Activated T-helper 2 cell treated with anti-CD3 and anti-CD28 coated beads, Interferon-gamma antibody, Interleukin-2, Interleukin-4, amounts not matched to agents 10 μg/mL and 5 μg/mL and 100 μg/mL, durations not matched to agents 14 hours and 24 hours and 36 hours (primary cell): ENCODE measurements around the gene CNRIP1. TPM values are rescaled to one million over a fixed set of nuclear protein-coding genes. Genes with fewer than 3 reads are reported as not detected.

Experiments used
- DNase-seq: peaks from one replicate; pipeline ENCODE4 v3.0.0; 2021; ENCODE audit warnings: low spot score
- H3K27ac Mint-ChIP-seq: one replicate; pipeline ENCODE4 v1.8.0; 2021; ENCODE audit warnings: mixed read lengths
- H3K27me3 Mint-ChIP-seq: one replicate; pipeline ENCODE4 v1.8.0; 2021; ENCODE audit warnings: low read depth, mixed read lengths
- H3K36me3 Mint-ChIP-seq: one replicate; pipeline ENCODE4 v1.8.0; 2021; ENCODE audit warnings: low read depth, mixed read lengths
- H3K4me1 Mint-ChIP-seq: one replicate; pipeline ENCODE4 v1.8.0; 2021; ENCODE audit warnings: low read depth, mixed read lengths
- H3K4me3 Mint-ChIP-seq: one replicate; pipeline ENCODE4 v1.8.0; 2021; ENCODE audit warnings: low read depth, mild to moderate bottlenecking, moderate library complexity, mixed read lengths
- H3K9me3 Mint-ChIP-seq: one replicate; pipeline ENCODE4 v1.8.0; 2021; ENCODE audit warnings: mixed read lengths
- intact Hi-C: fragments of 100-400 bp; cut with micrococcal nuclease; formaldehyde crosslinking; loops from one replicate; pipeline ENCODE4 v1.15.1; 2023
- total RNA-seq: library from RNA; stranded (reverse); gene quantifications from 2 replicates; pipeline ENCODE4 v1.2.3, GENCODE V29; 2022

The CNRIP1 gene
- total RNA-seq, 1 donor from 2014 or later, result not detected

GRCh38 chr2:68302281-68302875, 17.4 kb downstream of the CNRIP1 start:
- H3K36me3 Mint-ChIP-seq, result no peaks in the 10 kb centered on the region
- no peak overlapping the region for H3K4me3 Mint-ChIP-seq
- peaks cover 14% of the 10 kb centered on the region for H3K27me3 Mint-ChIP-seq
- no peaks in the 10 kb centered on the region for H3K9me3 Mint-ChIP-seq
- DNase-seq, result no peak
- no peak overlapping the region for H3K27ac Mint-ChIP-seq
- H3K4me1 Mint-ChIP-seq, result no peaks in the 10 kb centered on the region
- intact Hi-C loops, result no loop called here

DNA sequence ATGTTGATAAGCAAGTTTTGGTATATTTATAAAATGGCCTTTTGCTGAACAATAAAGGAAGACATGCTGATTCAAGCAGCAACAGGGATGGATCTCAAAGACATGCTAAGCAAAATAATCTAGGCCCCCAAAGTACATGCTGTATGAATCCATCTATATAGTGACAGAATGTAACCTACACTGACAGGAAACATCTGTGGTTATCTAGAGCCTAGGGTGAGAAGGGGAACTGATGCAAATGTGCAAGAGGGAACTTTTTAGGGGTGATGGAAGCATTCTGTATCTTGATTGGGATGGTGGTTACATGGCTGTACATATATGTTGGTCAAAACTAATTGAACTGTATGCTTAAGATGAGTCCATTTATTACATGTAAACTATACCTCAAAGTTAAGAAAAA, 24.2 kb downstream of the CNRIP1 start:
- DNase-seq, result no peak
- no peaks in the 10 kb centered on the region for H3K36me3 Mint-ChIP-seq
- peaks cover 15% of the 10 kb centered on the region for H3K27me3 Mint-ChIP-seq
- intact Hi-C loops, result no loop called here
- H3K4me1 Mint-ChIP-seq, result no peaks in the 10 kb centered on the region
- H3K9me3 Mint-ChIP-seq, result no peaks in the 10 kb centered on the region
- H3K4me3 Mint-ChIP-seq, result no peak overlapping the region
- H3K27ac Mint-ChIP-seq, result no peak overlapping the region

GRCh38 chr2:68294913-68295312, 24.8 kb downstream of the CNRIP1 start:
- H3K9me3 Mint-ChIP-seq, result no peaks in the 10 kb centered on the region
- H3K27ac Mint-ChIP-seq, result no peak overlapping the region
- intact Hi-C loops, result no loop called here
- H3K4me1 Mint-ChIP-seq, result no peaks in the 10 kb centered on the region
- peaks cover 16% of the 10 kb centered on the region for H3K27me3 Mint-ChIP-seq
- no peak for DNase-seq
- no peaks in the 10 kb centered on the region for H3K36me3 Mint-ChIP-seq
- no peak overlapping the region for H3K4me3 Mint-ChIP-seq

DNA sequence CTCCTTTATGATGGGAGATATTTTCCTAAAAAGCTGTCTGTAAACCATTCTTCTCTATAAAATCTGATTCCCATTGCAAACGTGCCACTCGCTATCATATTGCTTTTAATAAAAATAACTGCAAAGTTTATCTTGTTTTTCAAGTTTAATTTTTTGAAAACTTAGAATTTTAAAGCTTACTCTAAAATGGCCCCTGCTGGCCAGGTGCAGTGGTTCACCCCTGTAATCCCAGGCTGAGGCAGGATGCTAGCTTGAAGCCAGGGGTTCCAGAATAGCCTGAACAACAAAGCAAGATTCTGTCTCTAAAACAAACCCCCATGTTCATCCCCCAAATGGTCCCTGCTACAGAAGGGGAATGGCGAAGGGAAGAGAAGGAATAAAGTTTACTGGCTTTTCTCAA, 25.6 kb downstream of the CNRIP1 start:
- no peak for DNase-seq
- H3K9me3 Mint-ChIP-seq, result no peaks in the 10 kb centered on the region
- no peak overlapping the region for H3K4me3 Mint-ChIP-seq
- H3K36me3 Mint-ChIP-seq, result no peaks in the 10 kb centered on the region
- no peak overlapping the region for H3K27ac Mint-ChIP-seq
- intact Hi-C loops, result no loop called here
- H3K27me3 Mint-ChIP-seq, result peaks cover 14% of the 10 kb centered on the region
- no peaks in the 10 kb centered on the region for H3K4me1 Mint-ChIP-seq

DNA sequence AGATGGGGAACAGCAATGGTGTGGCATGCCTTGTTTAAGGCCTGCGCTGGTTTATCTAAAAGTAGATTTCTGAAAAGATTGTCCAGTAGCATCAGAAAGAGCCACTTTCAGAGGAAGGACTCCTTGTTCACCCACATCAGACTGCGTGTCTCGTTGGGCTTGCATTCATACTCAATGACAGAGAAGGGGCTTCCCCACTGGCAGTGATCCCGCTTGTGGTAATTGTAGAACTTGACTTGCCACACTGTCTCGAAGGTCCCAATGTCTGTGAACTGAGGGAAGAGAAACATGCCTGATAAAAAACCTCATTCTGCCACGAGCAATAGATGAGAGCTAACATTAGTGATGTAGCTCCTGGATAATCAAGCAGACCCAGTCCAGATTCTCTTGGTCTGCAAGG, 26.0 kb downstream of the CNRIP1 start:
- H3K27ac Mint-ChIP-seq, result no peak overlapping the region
- H3K4me1 Mint-ChIP-seq, result no peaks in the 10 kb centered on the region
- H3K9me3 Mint-ChIP-seq, result no peaks in the 10 kb centered on the region
- no peaks in the 10 kb centered on the region for H3K36me3 Mint-ChIP-seq
- intact Hi-C loops, result no loop called here
- peaks cover 10% of the 10 kb centered on the region for H3K27me3 Mint-ChIP-seq
- no peak for DNase-seq
- H3K4me3 Mint-ChIP-seq, result no peak overlapping the region

DNA sequence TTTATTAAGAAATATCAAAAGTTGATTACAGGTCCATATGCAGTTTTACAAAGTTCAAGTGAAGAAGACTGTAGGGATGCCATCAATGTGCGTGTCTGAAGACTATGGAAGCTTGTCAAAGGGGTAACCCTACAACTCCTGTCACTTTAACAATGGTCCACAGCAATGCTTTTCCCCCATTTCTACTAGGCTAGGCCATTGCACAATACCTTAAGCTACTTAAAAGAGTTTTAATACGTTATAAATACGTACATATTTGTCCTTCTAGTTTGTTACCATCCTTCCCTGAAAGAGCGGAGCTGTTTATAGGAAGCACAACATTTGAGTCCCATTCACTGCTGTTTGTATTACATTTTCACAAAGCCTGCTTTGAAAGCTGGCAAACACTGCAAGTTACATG, 26.7 kb downstream of the CNRIP1 start:
- Mint-ChIP-seq H3K4me1 (no peaks in the 10 kb centered on the region), H3K9me3 (no peaks in the 10 kb centered on the region), H3K27me3 (peaks cover 14% of the 10 kb centered on the region), H3K4me3 (no peak overlapping the region), H3K27ac (no peak overlapping the region), H3K36me3 (no peaks in the 10 kb centered on the region)
- intact Hi-C loops, result no loop called here
- no peak for DNase-seq

DNA sequence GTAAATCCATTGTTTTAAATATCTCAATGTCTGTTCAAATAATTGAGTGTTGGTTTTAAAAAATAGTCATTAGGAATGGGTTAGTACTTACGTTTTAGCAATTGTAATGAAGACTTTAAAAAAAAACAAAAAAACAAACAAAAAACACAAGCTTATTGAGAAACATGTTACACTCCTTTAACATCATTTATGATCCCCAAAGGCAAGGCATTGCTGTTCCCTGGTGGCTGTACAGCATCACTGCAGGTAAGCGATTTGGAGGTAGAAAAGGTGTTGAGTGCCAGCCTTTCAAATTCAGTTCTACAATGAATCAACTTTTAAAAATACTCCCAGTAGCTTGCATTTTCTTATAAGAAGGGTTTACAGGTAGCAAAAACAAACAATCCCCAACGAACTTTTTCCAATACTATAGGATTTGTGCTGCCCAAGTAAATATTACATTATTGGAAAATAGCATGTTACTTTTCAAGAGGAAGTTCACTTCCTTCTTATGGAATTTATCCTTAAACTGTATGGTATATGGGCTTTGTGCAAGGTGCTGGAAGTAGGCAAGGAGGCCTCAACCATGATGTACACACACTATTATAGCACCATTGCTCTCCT, 27.5 kb downstream of the CNRIP1 start:
- H3K4me1 Mint-ChIP-seq, result no peaks in the 10 kb centered on the region
- DNase-seq, result no peak
- intact Hi-C loops, result no loop called here
- no peaks in the 10 kb centered on the region for H3K9me3 Mint-ChIP-seq
- no peak overlapping the region for H3K27ac Mint-ChIP-seq
- H3K4me3 Mint-ChIP-seq, result no peak overlapping the region
- peaks cover 23% of the 10 kb centered on the region for H3K27me3 Mint-ChIP-seq
- H3K36me3 Mint-ChIP-seq, result no peaks in the 10 kb centered on the region

DNA sequence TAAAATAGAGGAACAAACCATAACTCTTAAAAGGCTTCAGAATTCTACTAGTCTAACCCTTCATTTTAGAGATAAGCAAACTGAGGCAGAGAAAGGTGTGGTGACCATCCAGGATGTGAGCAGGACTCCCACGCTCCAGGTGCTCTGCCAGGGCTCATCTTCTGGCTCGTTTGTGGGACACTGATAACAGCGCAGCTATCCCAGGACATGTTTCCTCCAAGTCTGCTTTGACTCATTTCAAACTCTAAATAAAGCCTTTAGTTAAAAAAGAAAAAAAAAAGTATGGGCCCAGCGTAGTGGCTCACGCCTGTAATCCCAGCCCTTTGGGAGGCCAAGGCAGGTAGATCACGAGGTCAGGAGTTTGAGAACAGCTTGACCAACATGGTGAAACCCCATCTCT, 28.4 kb downstream of the CNRIP1 start:
- Mint-ChIP-seq H3K4me1 (no peaks in the 10 kb centered on the region), H3K27ac (no peak overlapping the region), H3K9me3 (no peaks in the 10 kb centered on the region), H3K36me3 (no peaks in the 10 kb centered on the region), H3K27me3 (peaks cover 30% of the 10 kb centered on the region), H3K4me3 (no peak overlapping the region)
- intact Hi-C loops, result no loop called here
- no peak for DNase-seq

DNA sequence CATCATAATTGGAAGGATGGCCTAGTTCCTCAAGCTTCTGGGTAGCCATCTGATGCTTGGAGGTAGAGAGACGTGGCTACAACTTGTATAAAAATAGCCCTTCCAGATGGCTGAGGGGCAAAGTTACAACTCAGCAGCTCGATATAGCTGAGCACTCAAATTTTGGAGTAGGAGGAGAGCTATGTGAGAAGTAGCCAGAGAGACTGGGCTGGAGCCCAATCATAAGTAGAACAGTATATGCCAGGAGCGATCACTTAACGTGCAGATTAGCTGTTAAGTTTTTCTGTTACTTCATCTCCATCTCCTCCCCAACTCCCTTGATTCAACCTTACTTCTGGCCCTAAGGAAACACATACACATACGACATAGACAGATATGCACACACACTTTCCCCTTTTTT, 28.8 kb downstream of the CNRIP1 start:
- H3K27ac Mint-ChIP-seq, result no peak overlapping the region
- intact Hi-C loops, result no loop called here

DNA sequence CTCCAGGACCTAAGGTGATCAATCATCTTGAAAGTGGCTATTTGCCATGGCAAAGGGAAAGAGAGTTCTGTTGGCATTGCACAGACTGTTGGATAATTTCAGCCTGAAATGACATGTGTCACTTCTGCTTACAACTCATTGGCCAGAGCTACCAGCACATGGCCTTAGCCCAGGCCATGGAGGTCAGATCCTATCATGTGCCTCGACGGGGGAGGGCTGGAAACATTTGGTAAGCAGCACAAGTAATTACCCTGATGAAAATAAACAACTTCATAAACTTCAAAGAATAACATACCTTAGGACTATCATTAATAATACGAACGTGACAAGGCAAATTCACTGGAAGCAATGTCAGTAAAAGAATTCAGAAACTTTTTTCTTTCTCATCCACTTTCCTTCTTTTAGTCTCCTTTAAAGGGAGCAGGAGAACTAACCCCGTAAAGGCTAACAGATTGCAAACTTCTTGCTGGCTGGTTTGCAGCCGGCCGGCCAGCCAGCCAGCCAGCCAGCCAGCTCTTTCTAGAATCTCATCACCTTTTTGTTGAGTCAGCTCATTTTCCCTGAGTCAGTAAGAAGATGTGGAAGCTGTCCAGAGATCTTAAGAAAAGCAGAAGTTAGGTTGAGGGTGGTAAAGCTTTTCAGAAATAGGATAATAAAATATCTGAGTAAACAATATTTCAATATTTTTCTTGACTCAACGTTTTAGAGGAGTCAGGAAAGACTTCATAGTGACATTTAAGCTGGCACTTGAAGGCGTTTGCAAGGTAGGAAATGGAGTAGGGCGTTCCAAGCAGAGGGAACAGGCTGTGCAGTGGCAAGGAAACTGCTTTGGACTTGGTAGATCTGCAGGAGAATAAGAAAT, 31.9 kb downstream of the CNRIP1 start:
- Mint-ChIP-seq H3K36me3 (no peaks in the 10 kb centered on the region), H3K9me3 (no peaks in the 10 kb centered on the region), H3K4me1 (no peaks in the 10 kb centered on the region), H3K27ac (no peak overlapping the region), H3K4me3 (no peak overlapping the region), H3K27me3 (peaks cover 51% of the 10 kb centered on the region)
- no peak for DNase-seq
- intact Hi-C loops, result loop anchor here (10.0 kb wide), 1 partner anchor 157 kb away; no protein-coding TSS in a partner anchor

More for the DNA sequence above, 28.8 kb downstream of the CNRIP1 start:
- H3K36me3 Mint-ChIP-seq, result no peaks in the 10 kb centered on the region
- peaks cover 33% of the 10 kb centered on the region for H3K27me3 Mint-ChIP-seq
- no peaks in the 10 kb centered on the region for H3K9me3 Mint-ChIP-seq
- H3K4me1 Mint-ChIP-seq, result no peaks in the 10 kb centered on the region
- DNase-seq, result no peak
- H3K4me3 Mint-ChIP-seq, result no peak overlapping the region

GRCh38 chr2:68284896-68285295, 34.9 kb downstream of the CNRIP1 start:
- H3K4me1 Mint-ChIP-seq, result peaks cover 2% of the 10 kb centered on the region
- no peak overlapping the region for H3K4me3 Mint-ChIP-seq
- no peaks in the 10 kb centered on the region for H3K36me3 Mint-ChIP-seq
- H3K9me3 Mint-ChIP-seq, result no peaks in the 10 kb centered on the region
- peaks cover 65% of the 10 kb centered on the region for H3K27me3 Mint-ChIP-seq
- intact Hi-C loops, result loop anchor here (5.0 to 10.0 kb wide), 2 partner anchors 88 to 160 kb away; no protein-coding TSS in a partner anchor
- H3K27ac Mint-ChIP-seq, result no peak overlapping the region
- DNase-seq, result no peak

GRCh38 chr2:68283419-68283812, 36.3 kb downstream of the CNRIP1 start:
- Mint-ChIP-seq H3K27ac (no peak overlapping the region), H3K4me1 (peaks cover 2% of the 10 kb centered on the region), H3K36me3 (no peaks in the 10 kb centered on the region)

More at GRCh38 chr2:68283419-68283812, 36.3 kb downstream of the CNRIP1 start:
- H3K27me3 Mint-ChIP-seq, result peaks cover 62% of the 10 kb centered on the region
- H3K4me3 Mint-ChIP-seq, result no peak overlapping the region
- no peaks in the 10 kb centered on the region for H3K9me3 Mint-ChIP-seq
- intact Hi-C loops, result loop anchor here (5.0 to 10.0 kb wide), 2 partner anchors 86 to 161 kb away; no protein-coding TSS in a partner anchor
- DNase-seq, result no peak
